HEK293 (cell line): ENCODE results near the gene ZNF578.

Experiments used
- CTCF ChIA-PET: fragments of 350-600 bp; formaldehyde crosslinking; extraction: SDS; loops from one replicate; lab custom pipeline; 2021; ENCODE audit warnings: antibody characterized with exemption; lab: Yijun Ruan, JAX
- POLR2A ChIA-PET: fragments of 300-600 bp; formaldehyde crosslinking; extraction: SDS; loops from one replicate; lab custom pipeline; 2020; ENCODE audit warnings: antibody characterized with exemption, inconsistent platforms; lab: Yijun Ruan, JAX
- H3K27ac ChIP-seq: fragments of 200-500 bp; sonication (Bioruptor generic); 2 replicates; pipeline ENCODE4 v1.5.1; 2014; ENCODE audit warnings: low read depth, low read length, control low read depth, inconsistent platforms; ENCODE audit errors: extremely low read depth
- H3K36me3 ChIP-seq, 2 experiments: fragments of 200-500 bp in 1 of 2; sonication (Bioruptor generic) in 1 of 2; 1 replicate in 1 of 2; 2 replicates in 1 of 2; pipeline ENCODE4 v1.5.1; 2014 to 2017; ENCODE audit warnings: inconsistent platforms in 2 of 2, low read length in 2 of 2; ENCODE audit not compliant: control insufficient read depth in 2 of 2, insufficient read depth in 1 of 2
- H3K4me1 ChIP-seq: fragments of 200-500 bp; sonication (Bioruptor generic); 2 replicates; pipeline ENCODE4 v1.5.1; 2014; ENCODE audit warnings: mild to moderate bottlenecking, low read length, inconsistent platforms; ENCODE audit not compliant: control insufficient read depth, insufficient read depth
- H3K4me3 ChIP-seq: 2 replicates; pipeline ENCODE4 v1.5.1; 2011; ENCODE audit warnings: low read depth, mild to moderate bottlenecking, control low read depth, low read length, moderate library complexity
- H3K9me3 ChIP-seq: fragments of 200-500 bp; sonication (Bioruptor generic); 2 replicates; pipeline ENCODE4 v1.5.1; 2014; ENCODE audit warnings: low read depth, low read length, inconsistent platforms; ENCODE audit not compliant: control insufficient read depth, insufficient read depth
- HOXA7 ChIP-seq: sonication (generic); formaldehyde crosslinking; IDR thresholded peaks from 2 replicates; pipeline ENCODE4 v1.8.1; 2022; ENCODE audit warnings: missing genetic modification reagents, borderline replicate concordance
- SETDB1 ChIP-seq: IDR thresholded peaks from one replicate; pipeline ENCODE4 v1.6.1; 2017; ENCODE audit warnings: mild to moderate bottlenecking, low read length, moderate library complexity, mixed read lengths; ENCODE audit not compliant: insufficient read length
- SP3 ChIP-seq: fragments of 450-650 bp; formaldehyde crosslinking; IDR thresholded peaks from 2 replicates; pipeline ENCODE4 v1.5.1; 2016; ENCODE audit warnings: missing biosample characterization, missing genetic modification characterization
- YY1 ChIP-seq: fragments of 450-650 bp; formaldehyde crosslinking; IDR thresholded peaks from 2 replicates; pipeline ENCODE4 v1.5.1; 2018; ENCODE audit warnings: missing biosample characterization, missing genetic modification characterization
- ZNF19 ChIP-seq: fragments of 450-650 bp; formaldehyde crosslinking; IDR thresholded peaks from 2 replicates; pipeline ENCODE4; 2016; ENCODE audit warnings: missing biosample characterization, missing genetic modification characterization, low read depth
- ZNF223 ChIP-seq: fragments of 450-650 bp; formaldehyde crosslinking; IDR thresholded peaks from 2 replicates; pipeline ENCODE4 v1.5.1; 2016; ENCODE audit warnings: missing biosample characterization, missing genetic modification characterization
- ZNF274 ChIP-seq, 2 experiments: fragments of 200-500 bp in 1 of 2; fragments of 450-650 bp in 1 of 2; sonication (Bioruptor generic) in 1 of 2; formaldehyde crosslinking in 1 of 2; IDR thresholded peaks; 2 replicates each; pipeline versions ENCODE4 v1.5.1 to v1.6.1; 2014 to 2016; ENCODE audit warnings: borderline replicate concordance in 1 of 2, inconsistent platforms in 1 of 2, low read length in 1 of 2, missing biosample characterization in 1 of 2, missing genetic modification characterization in 1 of 2
- ZNF341 ChIP-seq: fragments of 450-650 bp; formaldehyde crosslinking; IDR thresholded peaks from 2 replicates; pipeline ENCODE4; 2016; ENCODE audit warnings: low read depth, missing biosample characterization, missing genetic modification characterization
- ZNF768 ChIP-seq: fragments of 450-650 bp; formaldehyde crosslinking; IDR thresholded peaks from 2 replicates; pipeline ENCODE4 v1.5.1; 2018; ENCODE audit warnings: missing biosample characterization, mild to moderate bottlenecking, missing genetic modification characterization
- ZXDB ChIP-seq: fragments of 450-650 bp; formaldehyde crosslinking; IDR thresholded peaks from 2 replicates; pipeline ENCODE4 v1.5.1; 2016; ENCODE audit warnings: missing biosample characterization, missing genetic modification characterization
- TF ChIP-seq, protein P1 (sequence below): fragments of 450-650 bp; formaldehyde crosslinking; IDR thresholded peaks from 2 replicates; pipeline ENCODE4; 2016; ENCODE audit warnings: missing biosample characterization, missing genetic modification characterization
- TF ChIP-seq, protein P2 (sequence below): fragments of 450-650 bp; formaldehyde crosslinking; IDR thresholded peaks from 2 replicates; pipeline ENCODE4 v1.5.1; 2016; ENCODE audit warnings: missing biosample characterization, missing genetic modification characterization, low read depth
- TF ChIP-seq, protein P3 (sequence below): fragments of 450-650 bp; formaldehyde crosslinking; IDR thresholded peaks from 2 replicates; pipeline ENCODE4 v1.5.1; 2017; ENCODE audit warnings: missing biosample characterization, missing genetic modification characterization
- TF ChIP-seq, protein P4 (sequence below): fragments of 450-650 bp; formaldehyde crosslinking; optimal IDR thresholded peaks from 2 replicates; pipeline ENCODE3; 2016; ENCODE audit warnings: missing biosample characterization, mild to moderate bottlenecking, missing genetic modification characterization
- TF ChIP-seq, protein P5 (sequence below): sonication (generic); formaldehyde crosslinking; IDR thresholded peaks from 2 replicates; pipeline ENCODE4 v1.8.1; 2022; ENCODE audit warnings: mild to moderate bottlenecking, moderate library complexity, missing genetic modification reagents
- TF ChIP-seq, protein P6 (sequence below): fragments of 450-650 bp; formaldehyde crosslinking; IDR thresholded peaks from 2 replicates; pipeline ENCODE4 v1.5.1; 2016; ENCODE audit warnings: missing biosample characterization, missing genetic modification characterization

Gene ZNF578

DNA sequence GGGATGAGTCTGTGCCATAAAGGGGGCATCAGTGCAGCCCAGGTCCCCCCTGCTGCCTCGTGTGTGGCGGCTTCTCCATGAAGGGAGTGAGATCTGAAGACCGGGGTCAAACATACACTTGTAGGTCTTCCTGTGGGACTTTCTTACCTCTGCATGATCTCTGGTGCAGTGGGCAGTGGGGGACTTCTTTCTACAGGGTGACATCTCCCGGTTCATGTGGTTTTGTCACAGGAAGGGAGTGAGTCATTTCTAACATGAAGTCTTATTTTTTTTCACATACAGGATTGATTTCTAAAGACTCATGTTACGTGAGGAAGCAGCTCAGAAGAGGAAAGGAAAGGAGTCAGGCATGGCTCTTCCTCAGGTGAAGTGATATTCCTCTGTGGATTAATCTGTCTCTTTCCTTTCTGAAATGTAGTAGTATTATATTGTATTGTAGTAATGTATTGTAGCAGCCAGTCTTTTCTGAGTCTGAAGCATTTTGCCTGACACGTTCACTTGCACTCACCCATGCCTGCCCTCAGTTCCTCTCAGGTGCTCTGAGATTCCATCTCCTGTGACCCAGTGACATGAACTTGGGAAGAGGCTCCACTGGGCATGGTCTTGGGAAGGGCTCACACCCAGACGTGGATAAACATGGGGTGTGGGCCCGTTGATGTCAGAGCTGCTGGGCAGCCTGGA, 89.8 kb downstream of the ZNF578 start:
- H3K36me3 ChIP-seq, result peaks cover 0 to 43% of the 10 kb centered on the region in 2 experiments; a peak in 1 of 3 replicates
- CTCF ChIA-PET, result interaction anchor here (0.6 kb wide), 1 partner anchor 690 kb away, joined by 5 read pairs; no protein-coding TSS in a partner anchor

DNA sequence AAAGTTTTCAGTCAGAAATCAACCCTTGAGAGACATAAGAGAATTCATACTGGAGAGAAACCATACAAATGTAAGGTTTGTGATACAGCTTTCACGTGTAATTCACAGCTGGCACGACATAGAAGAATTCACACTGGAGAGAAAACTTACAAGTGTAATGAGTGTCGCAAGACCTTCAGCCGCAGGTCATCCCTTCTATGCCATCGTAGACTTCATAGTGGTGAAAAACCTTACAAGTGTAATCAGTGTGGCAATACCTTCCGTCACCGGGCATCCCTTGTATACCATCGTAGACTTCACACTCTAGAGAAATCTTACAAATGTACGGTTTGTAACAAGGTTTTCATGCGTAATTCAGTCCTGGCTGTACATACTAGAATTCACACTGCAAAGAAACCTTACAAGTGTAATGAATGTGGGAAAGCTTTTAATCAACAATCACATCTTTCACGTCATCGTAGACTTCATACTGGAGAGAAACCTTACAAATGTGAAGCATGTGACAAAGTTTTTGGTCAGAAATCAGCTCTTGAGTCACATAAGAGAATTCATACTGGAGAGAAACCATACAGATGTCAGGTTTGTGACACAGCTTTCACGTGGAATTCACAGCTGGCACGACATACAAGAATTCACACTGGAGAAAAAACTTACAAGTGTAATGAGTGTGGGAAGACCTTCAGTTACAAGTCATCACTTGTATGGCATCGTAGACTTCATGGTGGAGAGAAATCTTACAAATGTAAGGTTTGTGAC, 101.0 kb downstream of the ZNF578 start:
- CTCF ChIA-PET, result no interaction called here
- no peaks in the 10 kb centered on the region for H3K9me3 ChIP-seq
- H3K4me3 ChIP-seq, result no peak overlapping the region
- H3K4me1 ChIP-seq, result no peaks in the 10 kb centered on the region
- no peak overlapping the region for H3K27ac ChIP-seq
- POLR2A ChIA-PET, result no interaction called here
- peaks cover 0 to 44% of the 10 kb centered on the region in 2 experiments; a peak in 1 of 3 replicates for H3K36me3 ChIP-seq
- TF ChIP-seq ZNF223 (tag by site-specific recombination) (no peak), SETDB1 (peak; percentile 78), ZNF274 (IDR thresholded peaks at IDR 0.05; ENCODE audit: low read length) (no peak), ZNF274 (tag by site-specific recombination; IDR thresholded peaks at IDR 0.05; ENCODE audit: borderline replicate concordance) (peak; percentile 84; the same call in 1 of the 2 replicates)

More for the DNA sequence above, 89.8 kb downstream of the ZNF578 start:
- TF ChIP-seq, protein P1, sequence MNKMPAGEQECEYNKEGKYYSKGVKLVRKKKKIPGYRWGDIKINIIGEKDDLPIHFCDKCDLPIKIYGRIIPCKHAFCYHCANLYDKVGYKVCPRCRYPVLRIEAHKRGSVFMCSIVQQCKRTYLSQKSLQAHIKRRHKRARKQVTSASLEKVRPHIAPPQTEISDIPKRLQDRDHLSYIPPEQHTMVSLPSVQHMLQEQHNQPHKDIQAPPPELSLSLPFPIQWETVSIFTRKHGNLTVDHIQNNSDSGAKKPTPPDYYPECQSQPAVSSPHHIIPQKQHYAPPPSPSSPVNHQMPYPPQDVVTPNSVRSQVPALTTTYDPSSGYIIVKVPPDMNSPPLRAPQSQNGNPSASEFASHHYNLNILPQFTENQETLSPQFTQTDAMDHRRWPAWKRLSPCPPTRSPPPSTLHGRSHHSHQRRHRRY (tag by site-specific recombination), result no peak
- TF ChIP-seq, all 188 proteins: peak for 0
- no peak overlapping the region for H3K27ac ChIP-seq
- no peaks in the 10 kb centered on the region for H3K4me1 ChIP-seq
- H3K9me3 ChIP-seq, result no peaks in the 10 kb centered on the region
- H3K4me3 ChIP-seq, result no peak overlapping the region
- POLR2A ChIA-PET, result no interaction called here

DNA sequence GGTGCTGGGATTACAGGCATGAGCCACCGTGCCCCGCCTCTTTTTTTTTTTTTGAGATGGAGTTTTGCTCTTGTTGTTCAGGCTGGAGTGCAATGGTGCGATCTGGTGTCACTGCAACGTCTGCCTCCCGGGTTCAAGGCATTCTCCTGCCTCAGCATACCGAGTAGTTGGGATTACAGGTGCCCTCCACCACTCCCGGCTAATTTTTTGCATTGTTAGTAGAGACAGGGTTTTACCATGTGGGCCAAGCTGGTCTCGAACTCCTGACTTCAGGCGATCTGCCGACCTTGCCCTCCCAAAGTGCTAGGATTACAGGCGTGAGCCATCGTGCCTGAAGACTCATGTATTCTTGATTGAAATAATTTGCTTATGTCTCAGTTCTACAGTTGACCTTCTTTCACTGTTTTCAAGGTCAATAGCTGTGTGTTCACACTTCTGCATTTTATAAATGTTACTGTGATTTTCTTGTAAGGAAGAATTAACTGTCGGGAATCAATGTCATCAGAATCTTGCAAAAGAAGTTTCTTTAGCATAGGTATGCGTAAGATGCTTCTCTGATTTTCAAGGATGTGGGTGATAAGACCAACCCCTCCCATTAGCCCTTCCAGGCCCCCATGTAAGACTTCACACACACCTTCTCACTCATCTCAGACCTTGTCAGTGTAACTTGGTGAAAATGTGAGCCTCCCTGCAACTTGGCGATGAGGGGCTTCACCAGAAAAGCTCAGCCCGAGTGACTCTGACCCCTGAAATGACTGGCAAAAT, 104.1 kb downstream of the ZNF578 start:
- H3K27ac ChIP-seq, result no peak overlapping the region
- no peaks in the 10 kb centered on the region for H3K4me1 ChIP-seq
- no peak overlapping the region for H3K4me3 ChIP-seq
- TF ChIP-seq, protein P2, sequence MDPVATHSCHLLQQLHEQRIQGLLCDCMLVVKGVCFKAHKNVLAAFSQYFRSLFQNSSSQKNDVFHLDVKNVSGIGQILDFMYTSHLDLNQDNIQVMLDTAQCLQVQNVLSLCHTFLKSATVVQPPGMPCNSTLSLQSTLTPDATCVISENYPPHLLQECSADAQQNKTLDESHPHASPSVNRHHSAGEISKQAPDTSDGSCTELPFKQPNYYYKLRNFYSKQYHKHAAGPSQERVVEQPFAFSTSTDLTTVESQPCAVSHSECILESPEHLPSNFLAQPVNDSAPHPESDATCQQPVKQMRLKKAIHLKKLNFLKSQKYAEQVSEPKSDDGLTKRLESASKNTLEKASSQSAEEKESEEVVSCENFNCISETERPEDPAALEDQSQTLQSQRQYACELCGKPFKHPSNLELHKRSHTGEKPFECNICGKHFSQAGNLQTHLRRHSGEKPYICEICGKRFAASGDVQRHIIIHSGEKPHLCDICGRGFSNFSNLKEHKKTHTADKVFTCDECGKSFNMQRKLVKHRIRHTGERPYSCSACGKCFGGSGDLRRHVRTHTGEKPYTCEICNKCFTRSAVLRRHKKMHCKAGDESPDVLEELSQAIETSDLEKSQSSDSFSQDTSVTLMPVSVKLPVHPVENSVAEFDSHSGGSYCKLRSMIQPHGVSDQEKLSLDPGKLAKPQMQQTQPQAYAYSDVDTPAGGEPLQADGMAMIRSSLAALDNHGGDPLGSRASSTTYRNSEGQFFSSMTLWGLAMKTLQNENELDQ (tag by site-specific recombination), result no peak
- TF ChIP-seq, protein P3, sequence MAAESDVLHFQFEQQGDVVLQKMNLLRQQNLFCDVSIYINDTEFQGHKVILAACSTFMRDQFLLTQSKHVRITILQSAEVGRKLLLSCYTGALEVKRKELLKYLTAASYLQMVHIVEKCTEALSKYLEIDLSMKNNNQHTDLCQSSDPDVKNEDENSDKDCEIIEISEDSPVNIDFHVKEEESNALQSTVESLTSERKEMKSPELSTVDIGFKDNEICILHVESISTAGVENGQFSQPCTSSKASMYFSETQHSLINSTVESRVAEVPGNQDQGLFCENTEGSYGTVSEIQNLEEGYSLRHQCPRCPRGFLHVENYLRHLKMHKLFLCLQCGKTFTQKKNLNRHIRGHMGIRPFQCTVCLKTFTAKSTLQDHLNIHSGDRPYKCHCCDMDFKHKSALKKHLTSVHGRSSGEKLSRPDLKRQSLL (tag by site-specific recombination), result no peak
- no peak for TF ChIP-seq YY1 (tag by site-specific recombination)
- no peak for TF ChIP-seq ZNF341
- TF ChIP-seq ZXDB, result no peak
- no peak for TF ChIP-seq HOXA7 (CRISPR knock-in tag)
- TF ChIP-seq, protein P4, sequence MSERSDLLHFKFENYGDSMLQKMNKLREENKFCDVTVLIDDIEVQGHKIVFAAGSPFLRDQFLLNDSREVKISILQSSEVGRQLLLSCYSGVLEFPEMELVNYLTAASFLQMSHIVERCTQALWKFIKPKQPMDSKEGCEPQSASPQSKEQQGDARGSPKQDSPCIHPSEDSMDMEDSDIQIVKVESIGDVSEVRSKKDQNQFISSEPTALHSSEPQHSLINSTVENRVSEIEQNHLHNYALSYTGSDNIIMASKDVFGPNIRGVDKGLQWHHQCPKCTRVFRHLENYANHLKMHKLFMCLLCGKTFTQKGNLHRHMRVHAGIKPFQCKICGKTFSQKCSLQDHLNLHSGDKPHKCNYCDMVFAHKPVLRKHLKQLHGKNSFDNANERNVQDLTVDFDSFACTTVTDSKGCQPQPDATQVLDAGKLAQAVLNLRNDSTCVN (tag by site-specific recombination), result no peak
- TF ChIP-seq SP3, result no peak
- TF ChIP-seq, protein P5, sequence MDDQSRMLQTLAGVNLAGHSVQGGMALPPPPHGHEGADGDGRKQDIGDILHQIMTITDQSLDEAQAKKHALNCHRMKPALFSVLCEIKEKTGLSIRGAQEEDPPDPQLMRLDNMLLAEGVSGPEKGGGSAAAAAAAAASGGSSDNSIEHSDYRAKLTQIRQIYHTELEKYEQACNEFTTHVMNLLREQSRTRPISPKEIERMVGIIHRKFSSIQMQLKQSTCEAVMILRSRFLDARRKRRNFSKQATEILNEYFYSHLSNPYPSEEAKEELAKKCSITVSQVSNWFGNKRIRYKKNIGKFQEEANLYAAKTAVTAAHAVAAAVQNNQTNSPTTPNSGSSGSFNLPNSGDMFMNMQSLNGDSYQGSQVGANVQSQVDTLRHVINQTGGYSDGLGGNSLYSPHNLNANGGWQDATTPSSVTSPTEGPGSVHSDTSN (CRISPR knock-in tag), result no peak
- TF ChIP-seq, protein P6, sequence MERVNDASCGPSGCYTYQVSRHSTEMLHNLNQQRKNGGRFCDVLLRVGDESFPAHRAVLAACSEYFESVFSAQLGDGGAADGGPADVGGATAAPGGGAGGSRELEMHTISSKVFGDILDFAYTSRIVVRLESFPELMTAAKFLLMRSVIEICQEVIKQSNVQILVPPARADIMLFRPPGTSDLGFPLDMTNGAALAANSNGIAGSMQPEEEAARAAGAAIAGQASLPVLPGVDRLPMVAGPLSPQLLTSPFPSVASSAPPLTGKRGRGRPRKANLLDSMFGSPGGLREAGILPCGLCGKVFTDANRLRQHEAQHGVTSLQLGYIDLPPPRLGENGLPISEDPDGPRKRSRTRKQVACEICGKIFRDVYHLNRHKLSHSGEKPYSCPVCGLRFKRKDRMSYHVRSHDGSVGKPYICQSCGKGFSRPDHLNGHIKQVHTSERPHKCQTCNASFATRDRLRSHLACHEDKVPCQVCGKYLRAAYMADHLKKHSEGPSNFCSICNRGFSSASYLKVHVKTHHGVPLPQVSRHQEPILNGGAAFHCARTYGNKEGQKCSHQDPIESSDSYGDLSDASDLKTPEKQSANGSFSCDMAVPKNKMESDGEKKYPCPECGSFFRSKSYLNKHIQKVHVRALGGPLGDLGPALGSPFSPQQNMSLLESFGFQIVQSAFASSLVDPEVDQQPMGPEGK (tag by site-specific recombination), result no peak
- TF ChIP-seq ZNF19, result no peak
- TF ChIP-seq ZNF768 (tag by site-specific recombination), result no peak
- POLR2A ChIA-PET, result no interaction called here
- H3K36me3 ChIP-seq, result peaks cover 0 to 36% of the 10 kb centered on the region in 2 experiments; a peak in 1 of 3 replicates
- no peaks in the 10 kb centered on the region; the same call in 1 of the 2 replicates for H3K9me3 ChIP-seq
- CTCF ChIA-PET, result no interaction called here
